ENCODE data around the gene TMPRSS5.

Gene TMPRSS5

GRCh38 chr11:113690619-113691569 lies 15.2 kb downstream of the TMPRSS5 start:
- TF ChIP-seq CTCF (IDR thresholded peaks at IDR 0.05; ENCODE audit: control insufficient read depth, insufficient read depth, low read depth, low read length, missing control alignments), result peak; percentile 32
- DNase-seq (ENCODE audit: low read depth), result peak; percentile 20
- no peak overlapping the region for H3K4me3 ChIP-seq (ENCODE audit: control insufficient read depth, low read depth, low read length)

- H3K4me3 ChIP-seq (ENCODE audit: control insufficient read depth, low read depth, low read length), result no peak overlapping the region
- no peak for DNase-seq (ENCODE audit: low read depth)
- no peak for TF ChIP-seq CTCF (IDR thresholded peaks at IDR 0.05; ENCODE audit: control insufficient read depth, insufficient read depth, low read depth, low read length, missing control alignments)
Measured at GRCh38 chr11:113689768-113690618, 16.1 kb downstream of the TMPRSS5 start.

- DNase-seq (ENCODE audit: low read depth), result no peak
- no peak overlapping the region for H3K4me3 ChIP-seq (ENCODE audit: control insufficient read depth, low read depth, low read length)
- TF ChIP-seq CTCF (IDR thresholded peaks at IDR 0.05; ENCODE audit: control insufficient read depth, insufficient read depth, low read depth, low read length, missing control alignments), result no peak
Measured at GRCh38 chr11:113685654-113686359, 20.3 kb downstream of the TMPRSS5 start.

GRCh38 chr11:113684496-113684895 lies 21.6 kb downstream of the TMPRSS5 start:
- DNase-seq (ENCODE audit: low read depth), result no peak
- H3K4me3 ChIP-seq (ENCODE audit: control insufficient read depth, low read depth, low read length), result no peak overlapping the region
- TF ChIP-seq CTCF (IDR thresholded peaks at IDR 0.05; ENCODE audit: control insufficient read depth, insufficient read depth, low read depth, low read length, missing control alignments), result no peak

GRCh38 chr11:113683481-113684046 lies 22.5 kb downstream of the TMPRSS5 start:
- no peak overlapping the region for H3K4me3 ChIP-seq (ENCODE audit: control insufficient read depth, low read depth, low read length)
- no peak for TF ChIP-seq CTCF (IDR thresholded peaks at IDR 0.05; ENCODE audit: control insufficient read depth, insufficient read depth, low read depth, low read length, missing control alignments)
- no peak for DNase-seq (ENCODE audit: low read depth)

Data from AG09309 (cell line).